HepG2 (cell line): ENCODE results near the gene SEMA3F. TPM values are rescaled to one million over a fixed set of nuclear protein-coding genes. Genes with fewer than 3 reads are reported as not detected.

ENCODE experiments used
- AGO1 ChIP-seq: fragments of 200-400 bp; formaldehyde crosslinking; IDR thresholded peaks from 2 replicates; pipeline ENCODE4 v1.6.1; 2017; ENCODE audit warnings: mild to moderate bottlenecking, low read depth, low read length, moderate library complexity; ENCODE audit not compliant: poor library complexity, severe bottlenecking
- AGO2 ChIP-seq: fragments of 200-400 bp; formaldehyde crosslinking; optimal IDR thresholded peaks from 2 replicates; pipeline ENCODE3; 2017; ENCODE audit warnings: mild to moderate bottlenecking, low read depth, low read length, moderate library complexity
- ATRX ChIP-seq: sonication (generic); formaldehyde crosslinking; IDR thresholded peaks from 2 replicates; pipeline ENCODE4 v1.4.0; 2020; ENCODE audit warnings: missing genetic modification reagents, borderline replicate concordance
- BHLHE40 ChIP-seq: IDR thresholded peaks from 2 replicates; pipeline ENCODE4 v1.6.1; 2011; ENCODE audit warnings: low read length, improper control_type of control experiment
- CEBPG ChIP-seq: IDR thresholded peaks from 2 replicates; pipeline ENCODE4 v1.6.1; 2016
- ELF4 ChIP-seq: sonication (generic); formaldehyde crosslinking; IDR thresholded peaks from 2 replicates; pipeline ENCODE4 v1.5.0; 2020; ENCODE audit warnings: missing genetic modification reagents, mild to moderate bottlenecking, moderate library complexity, borderline replicate concordance
- FOXC1 ChIP-seq: sonication (generic); formaldehyde crosslinking; IDR thresholded peaks from 2 replicates; pipeline ENCODE4 v1.8.0; 2022; ENCODE audit warnings: mild to moderate bottlenecking, missing genetic modification reagents, borderline replicate concordance
- HMG20B ChIP-seq: conservative IDR thresholded peaks from 2 replicates; pipeline ENCODE4 v1.6.1; 2016; ENCODE audit warnings: missing genetic modification reagents, missing compliant biosample characterization
- HOXA7 ChIP-seq: sonication (generic); formaldehyde crosslinking; IDR thresholded peaks from 2 replicates; pipeline ENCODE4 v1.8.1; 2022; ENCODE audit warnings: mild to moderate bottlenecking, missing genetic modification reagents, moderate library complexity
- JARID2 ChIP-seq: sonication (generic); formaldehyde crosslinking; IDR thresholded peaks from 2 replicates; pipeline ENCODE4 v1.8.1; 2023; ENCODE audit warnings: missing genetic modification reagents, inconsistent platforms; ENCODE audit not compliant: insufficient replicate concordance
- MBNL3 ChIP-seq: fragments of 250-450 bp; sonication (Bioruptor Pico); conservative IDR thresholded peaks from 2 replicates; pipeline ENCODE4 v1.8.0; 2022; ENCODE audit warnings: mild to moderate bottlenecking, inconsistent platforms
- TBL1XR1 ChIP-seq: fragments of 150-350 bp; IDR thresholded peaks from 2 replicates; pipeline ENCODE4 v1.6.1; 2014; ENCODE audit warnings: borderline replicate concordance, low read length; ENCODE audit not compliant: partially characterized antibody
- TMF1 ChIP-seq: sonication (generic); formaldehyde crosslinking; IDR thresholded peaks from 2 replicates; pipeline ENCODE4 v1.8.1; 2022; ENCODE audit warnings: low read depth, missing genetic modification reagents
- TP53 ChIP-seq: sonication (generic); formaldehyde crosslinking; conservative IDR thresholded peaks from 2 replicates; pipeline ENCODE4 v1.4.0; 2020; ENCODE audit warnings: missing genetic modification reagents
- ZNF761 ChIP-seq: sonication (generic); formaldehyde crosslinking; conservative IDR thresholded peaks from 2 replicates; pipeline ENCODE4 v1.4.0; 2020; ENCODE audit warnings: mild to moderate bottlenecking, missing genetic modification reagents
- polyA plus RNA-seq, 8 experiments: library from polyadenylated mRNA; depleted of rRNA in 3 of 8; stranded (reverse) in 7 of 8; unstranded in 1 of 8; fragments of >200 nt; fragmentation: Illumina TruSeq in 4 of 8; extraction: Trizol in 4 of 8; gene quantifications; 2 replicates each; pipeline versions ENCODE4 v1.2.1 to v1.2.3, GENCODE V29; 2011 to 2016; ENCODE audit warnings: low read depth in 4 of 8, missing spikeins in 1 of 8, mixed read lengths in 1 of 8; ENCODE audit not compliant: insufficient read depth in 1 of 8
- total RNA-seq, 5 experiments: library from RNA; depleted of rRNA; stranded (reverse); fragments of >200 nt; fragmentation: Illumina TruSeq; extraction: Trizol; gene quantifications; 2 replicates each; pipeline ENCODE4 v1.2.3, GENCODE V29; 2016; ENCODE audit warnings: low read depth in 1 of 5
- TF ChIP-seq, protein P1 (sequence below): sonication (generic); formaldehyde crosslinking; IDR thresholded peaks from 2 replicates; pipeline ENCODE4 v1.5.1; 2020; ENCODE audit warnings: mild to moderate bottlenecking, missing genetic modification reagents, moderate library complexity
- TF ChIP-seq, protein P2 (sequence below): sonication (generic); formaldehyde crosslinking; conservative IDR thresholded peaks from 2 replicates; pipeline ENCODE4 v1.8.0; 2022; ENCODE audit warnings: missing genetic modification reagents
- TF ChIP-seq, protein P3 (sequence below): sonication (generic); formaldehyde crosslinking; IDR thresholded peaks from 2 replicates; pipeline ENCODE4 v1.4.0; 2020; ENCODE audit warnings: missing genetic modification reagents
- TF ChIP-seq, protein P4 (sequence below): sonication (generic); formaldehyde crosslinking; IDR thresholded peaks from 2 replicates; pipeline ENCODE4 v1.4.0; 2020; ENCODE audit warnings: mild to moderate bottlenecking, low read depth, missing genetic modification reagents

SEMA3F gene
- total and polyA plus RNA-seq, 2 of the 13 experiments (the other 11 are each of a cell fraction or from before 2014, with no cell fraction given): 7.6 to 17.2 TPM

DNA sequence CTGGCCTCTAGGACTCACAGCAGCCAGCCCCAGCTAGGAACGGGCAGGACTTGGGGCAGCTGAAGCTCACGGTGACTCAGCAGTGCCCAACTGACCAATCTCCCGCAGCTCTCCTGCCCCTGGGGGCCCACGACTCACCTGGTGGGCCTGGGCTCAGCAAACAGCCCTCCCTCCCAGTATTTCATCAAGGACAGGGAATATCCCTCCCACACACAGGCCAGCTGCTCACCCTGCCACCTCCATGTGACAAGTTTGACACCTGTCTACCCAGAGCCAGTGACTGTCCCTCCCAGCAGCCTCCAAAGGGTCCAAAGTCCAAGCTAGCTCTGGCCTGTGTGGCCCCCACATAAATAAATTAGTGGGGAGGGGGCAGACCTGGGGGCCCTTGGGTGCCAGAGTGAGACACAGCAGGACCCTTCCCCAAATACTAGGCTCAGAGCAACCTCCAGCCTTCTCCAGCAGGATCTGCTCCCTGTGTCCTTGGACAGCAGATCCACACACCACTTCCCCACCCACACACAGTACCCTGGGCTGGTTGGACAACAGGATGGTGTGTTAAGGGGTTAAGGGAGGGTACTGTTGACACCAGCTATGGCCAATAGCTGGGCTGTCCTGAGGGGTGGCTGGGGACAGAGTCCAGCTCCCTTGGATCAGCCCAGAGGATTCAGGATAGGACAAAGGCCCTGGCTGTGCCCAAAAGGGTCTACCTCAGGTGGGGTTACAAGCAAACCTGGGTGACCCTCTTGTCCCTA lies 40.6 kb downstream of the SEMA3F start (continued):
- TF ChIP-seq JARID2 (CRISPR knock-in tag) (no peak), TBL1XR1 (no peak), ELF4 (CRISPR knock-in tag) (no peak; the same call in 1 of the 2 replicates), ZNF761 (CRISPR knock-in tag) (peak; percentile 91), BHLHE40 (peak; percentile 48; the same call in 1 of the 2 replicates), TMF1 (no peak), TP53 (CRISPR knock-in tag) (no peak), CEBPG (CRISPR knock-in tag) (peak; percentile 22), MBNL3 (no peak), FOXC1 (CRISPR knock-in tag) (peak; percentile 96), ATRX (CRISPR knock-in tag) (no peak), AGO2 (peak; percentile 90), AGO1 (peak; percentile 78), HOXA7 (CRISPR knock-in tag) (no peak; the same call in 1 of the 2 replicates), HMG20B (CRISPR knock-in tag) (peak; percentile 31; the same call in 1 of the 2 replicates)
- TF ChIP-seq, protein P1, sequence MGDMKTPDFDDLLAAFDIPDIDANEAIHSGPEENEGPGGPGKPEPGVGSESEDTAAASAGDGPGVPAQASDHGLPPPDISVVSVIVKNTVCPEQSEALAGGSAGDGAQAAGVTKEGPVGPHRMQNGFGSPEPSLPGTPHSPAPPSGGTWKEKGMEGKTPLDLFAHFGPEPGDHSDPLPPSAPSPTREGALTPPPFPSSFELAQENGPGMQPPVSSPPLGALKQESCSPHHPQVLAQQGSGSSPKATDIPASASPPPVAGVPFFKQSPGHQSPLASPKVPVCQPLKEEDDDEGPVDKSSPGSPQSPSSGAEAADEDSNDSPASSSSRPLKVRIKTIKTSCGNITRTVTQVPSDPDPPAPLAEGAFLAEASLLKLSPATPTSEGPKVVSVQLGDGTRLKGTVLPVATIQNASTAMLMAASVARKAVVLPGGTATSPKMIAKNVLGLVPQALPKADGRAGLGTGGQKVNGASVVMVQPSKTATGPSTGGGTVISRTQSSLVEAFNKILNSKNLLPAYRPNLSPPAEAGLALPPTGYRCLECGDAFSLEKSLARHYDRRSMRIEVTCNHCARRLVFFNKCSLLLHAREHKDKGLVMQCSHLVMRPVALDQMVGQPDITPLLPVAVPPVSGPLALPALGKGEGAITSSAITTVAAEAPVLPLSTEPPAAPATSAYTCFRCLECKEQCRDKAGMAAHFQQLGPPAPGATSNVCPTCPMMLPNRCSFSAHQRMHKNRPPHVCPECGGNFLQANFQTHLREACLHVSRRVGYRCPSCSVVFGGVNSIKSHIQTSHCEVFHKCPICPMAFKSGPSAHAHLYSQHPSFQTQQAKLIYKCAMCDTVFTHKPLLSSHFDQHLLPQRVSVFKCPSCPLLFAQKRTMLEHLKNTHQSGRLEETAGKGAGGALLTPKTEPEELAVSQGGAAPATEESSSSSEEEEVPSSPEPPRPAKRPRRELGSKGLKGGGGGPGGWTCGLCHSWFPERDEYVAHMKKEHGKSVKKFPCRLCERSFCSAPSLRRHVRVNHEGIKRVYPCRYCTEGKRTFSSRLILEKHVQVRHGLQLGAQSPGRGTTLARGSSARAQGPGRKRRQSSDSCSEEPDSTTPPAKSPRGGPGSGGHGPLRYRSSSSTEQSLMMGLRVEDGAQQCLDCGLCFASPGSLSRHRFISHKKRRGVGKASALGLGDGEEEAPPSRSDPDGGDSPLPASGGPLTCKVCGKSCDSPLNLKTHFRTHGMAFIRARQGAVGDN: peak; percentile 97
- TF ChIP-seq, protein P2, sequence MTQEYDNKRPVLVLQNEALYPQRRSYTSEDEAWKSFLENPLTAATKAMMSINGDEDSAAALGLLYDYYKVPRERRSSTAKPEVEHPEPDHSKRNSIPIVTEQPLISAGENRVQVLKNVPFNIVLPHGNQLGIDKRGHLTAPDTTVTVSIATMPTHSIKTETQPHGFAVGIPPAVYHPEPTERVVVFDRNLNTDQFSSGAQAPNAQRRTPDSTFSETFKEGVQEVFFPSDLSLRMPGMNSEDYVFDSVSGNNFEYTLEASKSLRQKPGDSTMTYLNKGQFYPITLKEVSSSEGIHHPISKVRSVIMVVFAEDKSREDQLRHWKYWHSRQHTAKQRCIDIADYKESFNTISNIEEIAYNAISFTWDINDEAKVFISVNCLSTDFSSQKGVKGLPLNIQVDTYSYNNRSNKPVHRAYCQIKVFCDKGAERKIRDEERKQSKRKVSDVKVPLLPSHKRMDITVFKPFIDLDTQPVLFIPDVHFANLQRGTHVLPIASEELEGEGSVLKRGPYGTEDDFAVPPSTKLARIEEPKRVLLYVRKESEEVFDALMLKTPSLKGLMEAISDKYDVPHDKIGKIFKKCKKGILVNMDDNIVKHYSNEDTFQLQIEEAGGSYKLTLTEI (CRISPR knock-in tag): no peak
- TF ChIP-seq, protein P3, sequence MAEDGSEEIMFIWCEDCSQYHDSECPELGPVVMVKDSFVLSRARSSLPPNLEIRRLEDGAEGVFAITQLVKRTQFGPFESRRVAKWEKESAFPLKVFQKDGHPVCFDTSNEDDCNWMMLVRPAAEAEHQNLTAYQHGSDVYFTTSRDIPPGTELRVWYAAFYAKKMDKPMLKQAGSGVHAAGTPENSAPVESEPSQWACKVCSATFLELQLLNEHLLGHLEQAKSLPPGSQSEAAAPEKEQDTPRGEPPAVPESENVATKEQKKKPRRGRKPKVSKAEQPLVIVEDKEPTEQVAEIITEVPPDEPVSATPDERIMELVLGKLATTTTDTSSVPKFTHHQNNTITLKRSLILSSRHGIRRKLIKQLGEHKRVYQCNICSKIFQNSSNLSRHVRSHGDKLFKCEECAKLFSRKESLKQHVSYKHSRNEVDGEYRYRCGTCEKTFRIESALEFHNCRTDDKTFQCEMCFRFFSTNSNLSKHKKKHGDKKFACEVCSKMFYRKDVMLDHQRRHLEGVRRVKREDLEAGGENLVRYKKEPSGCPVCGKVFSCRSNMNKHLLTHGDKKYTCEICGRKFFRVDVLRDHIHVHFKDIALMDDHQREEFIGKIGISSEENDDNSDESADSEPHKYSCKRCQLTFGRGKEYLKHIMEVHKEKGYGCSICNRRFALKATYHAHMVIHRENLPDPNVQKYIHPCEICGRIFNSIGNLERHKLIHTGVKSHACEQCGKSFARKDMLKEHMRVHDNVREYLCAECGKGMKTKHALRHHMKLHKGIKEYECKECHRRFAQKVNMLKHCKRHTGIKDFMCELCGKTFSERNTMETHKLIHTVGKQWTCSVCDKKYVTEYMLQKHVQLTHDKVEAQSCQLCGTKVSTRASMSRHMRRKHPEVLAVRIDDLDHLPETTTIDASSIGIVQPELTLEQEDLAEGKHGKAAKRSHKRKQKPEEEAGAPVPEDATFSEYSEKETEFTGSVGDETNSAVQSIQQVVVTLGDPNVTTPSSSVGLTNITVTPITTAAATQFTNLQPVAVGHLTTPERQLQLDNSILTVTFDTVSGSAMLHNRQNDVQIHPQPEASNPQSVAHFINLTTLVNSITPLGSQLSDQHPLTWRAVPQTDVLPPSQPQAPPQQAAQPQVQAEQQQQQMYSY (CRISPR knock-in tag): peak; percentile 66
- TF ChIP-seq, protein P4, sequence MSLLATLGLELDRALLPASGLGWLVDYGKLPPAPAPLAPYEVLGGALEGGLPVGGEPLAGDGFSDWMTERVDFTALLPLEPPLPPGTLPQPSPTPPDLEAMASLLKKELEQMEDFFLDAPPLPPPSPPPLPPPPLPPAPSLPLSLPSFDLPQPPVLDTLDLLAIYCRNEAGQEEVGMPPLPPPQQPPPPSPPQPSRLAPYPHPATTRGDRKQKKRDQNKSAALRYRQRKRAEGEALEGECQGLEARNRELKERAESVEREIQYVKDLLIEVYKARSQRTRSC (CRISPR knock-in tag): peak; percentile 60; the same call in 1 of the 2 replicates
